OCI-LY1 (cell line): ENCODE results near the gene EEFSEC.

Experiments
- H2AFZ ChIP-seq: fragments of 200-600 bp; sonication (generic), shearing (Covaris generic); 2 replicates; pipeline ENCODE4 v1.6.0; 2014; ENCODE audit warnings: antibody characterized with exemption, mild to moderate bottlenecking, low read length
- H3F3A ChIP-seq: fragments of 200-600 bp; sonication (generic), shearing (Covaris generic); 2 replicates; pipeline ENCODE4 v1.6.0; 2014; ENCODE audit warnings: mild to moderate bottlenecking, antibody characterized with exemption, low read length, moderate library complexity; ENCODE audit not compliant: insufficient read depth
- H3K27ac ChIP-seq: fragments of 200-600 bp; sonication (generic); 2 replicates; pipeline ENCODE4 v1.5.1; 2014; ENCODE audit warnings: low read length, mixed run types, mild to moderate bottlenecking, low read depth; ENCODE audit not compliant: poor library complexity, severe bottlenecking
- H3K27me3 ChIP-seq: fragments of 200-600 bp; sonication (generic); 2 replicates; pipeline ENCODE4 v1.6.0; 2014; ENCODE audit warnings: antibody characterized with exemption, mild to moderate bottlenecking, low read length, moderate library complexity; ENCODE audit not compliant: insufficient read depth
- H3K36me3 ChIP-seq: fragments of 200-600 bp; sonication (generic); 2 replicates; pipeline ENCODE4 v1.6.1; 2014; ENCODE audit warnings: mild to moderate bottlenecking, antibody characterized with exemption, low read length, moderate library complexity, mixed read lengths; ENCODE audit not compliant: insufficient read depth
- H3K4me1 ChIP-seq: fragments of 200-600 bp; sonication (generic); 2 replicates; pipeline ENCODE4 v1.5.1; 2014; ENCODE audit warnings: mild to moderate bottlenecking, low read length, moderate library complexity; ENCODE audit not compliant: insufficient read depth, severe bottlenecking
- H3K4me2 ChIP-seq: fragments of 200-600 bp; sonication (generic), shearing (Covaris generic); 2 replicates; pipeline ENCODE4 v1.6.1; 2014; ENCODE audit warnings: low read length
- H3K4me3 ChIP-seq: fragments of 200-600 bp; sonication (generic); 2 replicates; pipeline ENCODE4 v1.5.1; 2014; ENCODE audit warnings: low read length, low read depth, mild to moderate bottlenecking, mixed read lengths; ENCODE audit not compliant: poor library complexity, severe bottlenecking
- H3K79me2 ChIP-seq: fragments of 200-600 bp; shearing (Covaris generic); 2 replicates; pipeline ENCODE4 v1.6.1; 2016; ENCODE audit warnings: mixed run types, low read length, mixed read lengths; ENCODE audit not compliant: insufficient read depth
- H3K9ac ChIP-seq: fragments of 200-600 bp; sonication (generic), shearing (Covaris generic); 2 replicates; pipeline ENCODE4 v1.6.1; 2014; ENCODE audit warnings: mild to moderate bottlenecking, low read length, mixed read lengths
- H3K9me2 ChIP-seq: fragments of 200-600 bp; sonication (generic), shearing (Covaris generic); 2 replicates; pipeline ENCODE4 v1.6.1; 2014; ENCODE audit warnings: low read depth, mild to moderate bottlenecking, low read length, mixed read lengths
- H3K9me3 ChIP-seq: fragments of 200-600 bp; shearing (Covaris generic); 2 replicates; pipeline ENCODE4 v1.6.1; 2014; ENCODE audit warnings: low read length, mixed read lengths
- H4K20me1 ChIP-seq: fragments of 200-600 bp; sonication (generic), shearing (Covaris generic); 2 replicates; pipeline ENCODE4 v1.6.0; 2016; ENCODE audit warnings: mild to moderate bottlenecking, low read length; ENCODE audit not compliant: insufficient read depth
- CTCF ChIP-seq: fragments of 200-600 bp; sonication (generic), shearing (Covaris generic); IDR thresholded peaks from 2 replicates; pipeline ENCODE4 v1.5.1; 2017; ENCODE audit warnings: mild to moderate bottlenecking, antibody characterized with exemption, low read length, moderate library complexity, mixed read lengths
- EZH2 ChIP-seq: fragments of 200-600 bp; sonication (generic), shearing (Covaris generic); IDR thresholded peaks from 2 replicates; pipeline ENCODE4 v1.8.0; 2017; ENCODE audit warnings: borderline replicate concordance, mixed run types, mild to moderate bottlenecking, antibody characterized with exemption, low read length, moderate library complexity, mixed read lengths

EEFSEC gene

GRCh38 chr3:128329491-128330213 lies 176.4 kb downstream of the EEFSEC start:
- H3K9me3 ChIP-seq, result no peaks in the 10 kb centered on the region
- H3K36me3 ChIP-seq, result no peaks in the 10 kb centered on the region
- no peaks in the 10 kb centered on the region for H3K4me1 ChIP-seq
- no peaks in the 10 kb centered on the region for H3K9me2 ChIP-seq
- no peak overlapping the region for H3K27ac ChIP-seq
- no peaks in the 10 kb centered on the region for H3K27me3 ChIP-seq
- no peaks in the 10 kb centered on the region for H4K20me1 ChIP-seq
- H2AFZ ChIP-seq, result no peak overlapping the region
- H3K9ac ChIP-seq, result no peak overlapping the region
- H3F3A ChIP-seq, result no peaks in the 10 kb centered on the region
- H3K4me2 ChIP-seq, result no peak overlapping the region
- no peak overlapping the region for H3K4me3 ChIP-seq
- H3K79me2 ChIP-seq, result no peaks in the 10 kb centered on the region
- TF ChIP-seq EZH2 (no peak), CTCF (no peak)

- H3K27ac ChIP-seq, result no peak overlapping the region
- no peak overlapping the region for H3K4me2 ChIP-seq
- H4K20me1 ChIP-seq, result no peaks in the 10 kb centered on the region
- H3K4me1 ChIP-seq, result no peaks in the 10 kb centered on the region
- no peak overlapping the region for H3K4me3 ChIP-seq
- H3F3A ChIP-seq, result no peaks in the 10 kb centered on the region
- no peaks in the 10 kb centered on the region for H3K27me3 ChIP-seq
- no peaks in the 10 kb centered on the region for H3K79me2 ChIP-seq
- H3K9ac ChIP-seq, result no peak overlapping the region
- H3K36me3 ChIP-seq, result no peaks in the 10 kb centered on the region
- no peaks in the 10 kb centered on the region for H3K9me2 ChIP-seq
- TF ChIP-seq CTCF, result no peak
- no peak for TF ChIP-seq EZH2
- no peaks in the 10 kb centered on the region for H3K9me3 ChIP-seq
- H2AFZ ChIP-seq, result no peak overlapping the region
These were observed 177.0 kb downstream of the EEFSEC start for GRCh38 chr3:128330214-128330842.

- Histone ChIP-seq H2AFZ (no peak overlapping the region), H3K9ac (no peak overlapping the region), H4K20me1 (no peaks in the 10 kb centered on the region), H3K4me2 (no peak overlapping the region), H3K9me2 (no peaks in the 10 kb centered on the region), H3K36me3 (no peaks in the 10 kb centered on the region), H3K4me3 (no peak overlapping the region), H3K27ac (no peak overlapping the region), H3K79me2 (no peaks in the 10 kb centered on the region), H3K9me3 (no peaks in the 10 kb centered on the region), H3F3A (no peaks in the 10 kb centered on the region), H3K4me1 (no peaks in the 10 kb centered on the region), H3K27me3 (no peaks in the 10 kb centered on the region)
- no peak for TF ChIP-seq EZH2
- TF ChIP-seq CTCF, result no peak
These were observed 180.9 kb downstream of the EEFSEC start for GRCh38 chr3:128334086-128334645.
